Esophagus (tissue), 2 donors: ENCODE results near the gene SPARC. TPM values are rescaled to one million over a fixed set of nuclear protein-coding genes. Genes with fewer than 3 reads are reported as not detected.
A peak's percentile ranks its signal among the peaks of the same experiment; 100 is the strongest.

Experiments used
- H3K27ac ChIP-seq, 2 donors: one replicate each; pipeline ENCODE4 v1.5.1; 2013; ENCODE audit warnings: low read depth in 2 of 2, mild to moderate bottlenecking in 2 of 2, inconsistent platforms in 1 of 2, low read length in 1 of 2, moderate library complexity in 1 of 2
- H3K27me3 ChIP-seq, 2 donors: one replicate each; pipeline ENCODE4 v1.6.1; 2013; ENCODE audit warnings: low read length in 2 of 2, control low read depth in 1 of 2, mild to moderate bottlenecking in 1 of 2; ENCODE audit not compliant: insufficient read depth in 2 of 2, control insufficient read depth in 1 of 2
- H3K36me3 ChIP-seq, 2 donors: one replicate each; pipeline ENCODE4 v1.6.1; 2013; ENCODE audit warnings: low read length in 1 of 2; ENCODE audit not compliant: control insufficient read depth in 2 of 2, insufficient read depth in 2 of 2
- H3K4me1 ChIP-seq, 2 donors: one replicate each; pipeline ENCODE4 v1.6.1; 2013; ENCODE audit warnings: low read length in 1 of 2; ENCODE audit not compliant: control insufficient read depth in 2 of 2, insufficient read depth in 2 of 2
- H3K4me3 ChIP-seq, 2 donors: one replicate each; pipeline ENCODE4 v1.5.1; 2013; ENCODE audit warnings: low read length in 2 of 2, mild to moderate bottlenecking in 2 of 2, low read depth in 1 of 2, moderate library complexity in 1 of 2
- H3K9me3 ChIP-seq, 2 donors: one replicate each; pipeline ENCODE4 v1.6.1; 2013; ENCODE audit warnings: mild to moderate bottlenecking in 2 of 2, low read depth in 1 of 2, low read length in 1 of 2, moderate library complexity in 1 of 2; ENCODE audit not compliant: control insufficient read depth in 2 of 2, insufficient read depth in 1 of 2
- WGBS, 2 donors: extraction: QIAGEN DNeasy Blood & Tissue Kit; methylation state at CpG; one replicate each; pipeline ENCODE4 v1.1.7; 2013; 5-methylcytosine and 5-hydroxymethylcytosine counted together
- polyA plus RNA-seq, 2 donors: library from polyadenylated mRNA; stranded (reverse); fragments of 200-250 nt; gene quantifications; one replicate each; pipeline ENCODE4 v1.2.3, GENCODE V29; 2013
- donor health status: healthy with polysubstance abuse.
- donor health status: Bipolar disorder and iron deficiency.

SPARC gene
- polyA plus RNA-seq, 2 donors = 12.1 to 52.5 TPM

DNA sequence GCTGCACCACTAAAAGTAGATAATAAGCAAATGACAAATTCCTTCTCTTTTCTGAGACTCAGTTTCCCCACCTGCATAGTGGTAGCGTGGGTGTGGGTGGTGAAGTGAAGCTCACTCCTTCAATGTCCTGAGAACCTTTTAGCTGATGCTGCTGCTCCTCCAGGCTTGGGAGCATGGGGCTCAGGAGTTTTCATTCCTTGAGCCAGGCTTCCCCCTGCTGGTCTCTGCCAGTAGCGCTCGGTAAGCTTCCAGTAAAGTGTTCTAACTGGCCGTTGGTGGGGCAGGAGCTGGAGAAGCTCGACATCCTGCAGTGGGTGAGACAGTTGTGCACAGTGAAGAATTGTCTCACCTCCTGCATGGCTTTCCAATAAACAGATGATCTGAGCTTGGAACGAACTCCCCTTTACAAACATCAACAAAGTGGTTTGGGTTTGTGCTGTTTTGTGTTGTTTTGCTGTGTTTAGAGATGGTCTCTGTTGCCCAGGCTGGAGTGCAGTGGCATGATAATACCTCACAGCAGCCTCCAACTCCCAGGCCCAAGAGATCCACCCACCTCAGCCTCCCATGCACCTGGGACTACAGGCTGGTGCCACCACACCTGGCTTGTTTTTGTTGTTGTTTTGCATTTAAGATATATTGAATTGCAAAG is 34.6 kb downstream of the SPARC start:
- H3K27me3 ChIP-seq = no peaks in the 10 kb centered on the region
- H3K4me3 ChIP-seq = no peak overlapping the region
- peak overlapping the region in 1 of 2 donors; percentile 15 for H3K27ac ChIP-seq
- WGBS, 2 donors = 0 to 1% methylated on average over 6 of the region's 6 CpGs
- no peaks in the 10 kb centered on the region for H3K4me1 ChIP-seq
- H3K9me3 ChIP-seq = no peaks in the 10 kb centered on the region
- H3K36me3 ChIP-seq = no peaks in the 10 kb centered on the region

- 40 to 48% methylated on average over 7 of the region's 7 CpGs for WGBS, 2 donors
- Histone ChIP-seq H3K36me3 (no peaks in the 10 kb centered on the region), H3K4me1 (peaks cover 0 to 7% of the 10 kb centered on the region in 2 donors), H3K27ac (peak overlapping the region; percentile 61 to 66), H3K9me3 (no peaks in the 10 kb centered on the region), H3K27me3 (no peaks in the 10 kb centered on the region), H3K4me3 (no peak overlapping the region)
These were observed 37.7 kb downstream of the SPARC start for GRCh38 chr5:151648988-151649387.

DNA sequence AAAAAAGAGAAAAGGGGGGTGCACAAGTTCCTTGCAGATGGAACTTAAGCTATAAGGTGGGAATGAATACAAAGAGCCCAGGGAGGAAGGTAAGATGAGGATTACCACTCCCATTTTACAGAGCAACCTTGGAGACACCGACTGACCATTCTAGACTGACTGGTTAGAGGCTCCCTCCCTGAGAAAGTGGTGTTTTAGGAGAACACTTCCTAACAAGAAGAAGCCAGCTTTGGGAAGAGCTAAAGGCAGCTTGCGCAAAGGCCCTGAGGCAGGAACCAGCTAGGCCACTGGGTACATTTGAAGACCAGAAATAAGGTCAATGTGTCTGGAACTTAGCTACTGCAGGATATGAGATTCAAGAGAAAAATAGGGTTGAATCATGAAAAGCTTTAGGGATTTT is 38.6 kb downstream of the SPARC start:
- H3K27ac ChIP-seq = peak overlapping the region; percentile 92 to 95
- no peak overlapping the region for H3K4me3 ChIP-seq
- H3K27me3 ChIP-seq = no peaks in the 10 kb centered on the region
- H3K4me1 ChIP-seq = peaks cover 0 to 7% of the 10 kb centered on the region in 2 donors
- 67 to 81% methylated on average over 2 of the region's 2 CpGs for WGBS, 2 donors
- H3K36me3 ChIP-seq = no peaks in the 10 kb centered on the region
- no peaks in the 10 kb centered on the region for H3K9me3 ChIP-seq

DNA sequence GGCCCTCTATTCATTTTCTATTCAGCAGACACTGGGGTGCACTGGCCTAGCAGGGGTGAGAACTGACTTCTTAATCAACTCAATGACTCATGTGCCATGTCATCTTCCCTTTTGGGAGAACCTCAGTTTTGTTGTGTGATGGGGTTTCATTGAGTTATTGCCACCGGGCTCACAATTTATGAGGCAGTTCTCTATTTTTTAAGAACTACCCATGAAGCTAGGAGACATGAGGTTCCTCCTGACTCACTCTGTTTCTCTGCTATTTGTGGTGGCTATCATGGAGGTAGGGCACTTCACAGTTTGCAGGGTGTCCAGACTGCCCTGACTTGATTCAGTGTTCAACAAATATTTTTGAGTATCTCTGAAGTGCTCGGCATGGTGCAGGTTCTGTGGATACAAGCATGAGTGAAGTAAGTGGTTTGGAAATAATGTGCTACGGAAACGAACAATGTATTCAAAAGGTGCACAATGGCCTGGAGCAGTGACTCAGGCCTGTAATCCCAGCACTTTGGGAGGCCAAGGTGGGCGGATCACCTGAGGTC is 39.3 kb downstream of the SPARC start:
- Histone ChIP-seq H3K36me3 (no peaks in the 10 kb centered on the region), H3K27me3 (no peaks in the 10 kb centered on the region), H3K27ac (peak overlapping the region; percentile 92 to 95), H3K4me1 (peaks cover 0 to 7% of the 10 kb centered on the region in 2 donors), H3K4me3 (no peak overlapping the region), H3K9me3 (no peaks in the 10 kb centered on the region)
- 46 to 57% methylated on average over 5 of the region's 5 CpGs for WGBS, 2 donors

GRCh38 chr5:151646334-151646733 is 40.4 kb downstream of the SPARC start:
- Histone ChIP-seq H3K27me3 (no peaks in the 10 kb centered on the region), H3K4me3 (no peak overlapping the region), H3K36me3 (no peaks in the 10 kb centered on the region), H3K27ac (peak overlapping the region; percentile 92 to 95), H3K4me1 (peaks cover 0 to 7% of the 10 kb centered on the region in 2 donors), H3K9me3 (no peaks in the 10 kb centered on the region)
- 48 to 56% methylated on average over 5 of the region's 5 CpGs for WGBS, 2 donors

DNA sequence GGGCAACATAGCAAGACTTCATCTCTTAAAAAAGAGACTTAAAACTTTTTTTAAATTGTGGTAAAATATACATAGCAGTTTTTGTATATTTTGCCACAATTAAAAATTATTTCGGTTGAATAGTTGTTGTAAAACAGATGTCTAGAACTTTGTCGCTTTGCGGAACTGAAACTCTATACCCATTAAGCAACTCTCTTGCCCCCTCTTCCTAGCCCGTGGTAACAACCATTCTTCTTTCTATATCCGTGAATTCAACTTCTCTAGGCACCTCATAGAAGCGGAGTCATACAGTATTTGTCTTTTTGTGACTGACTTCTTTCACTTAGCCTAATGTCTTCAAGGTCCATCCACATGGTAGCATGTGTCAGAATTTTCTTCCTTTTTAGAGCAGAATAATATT is 43.3 kb downstream of the SPARC start:
- H3K27ac ChIP-seq = no peak overlapping the region
- no peaks in the 10 kb centered on the region for H3K36me3 ChIP-seq
- WGBS, 2 donors = 90 to 91% methylated on average over 6 of the region's 6 CpGs
- H3K4me1 ChIP-seq = peaks cover 0 to 12% of the 10 kb centered on the region in 2 donors
- no peak overlapping the region for H3K4me3 ChIP-seq
- no peaks in the 10 kb centered on the region for H3K27me3 ChIP-seq
- H3K9me3 ChIP-seq = no peaks in the 10 kb centered on the region

DNA sequence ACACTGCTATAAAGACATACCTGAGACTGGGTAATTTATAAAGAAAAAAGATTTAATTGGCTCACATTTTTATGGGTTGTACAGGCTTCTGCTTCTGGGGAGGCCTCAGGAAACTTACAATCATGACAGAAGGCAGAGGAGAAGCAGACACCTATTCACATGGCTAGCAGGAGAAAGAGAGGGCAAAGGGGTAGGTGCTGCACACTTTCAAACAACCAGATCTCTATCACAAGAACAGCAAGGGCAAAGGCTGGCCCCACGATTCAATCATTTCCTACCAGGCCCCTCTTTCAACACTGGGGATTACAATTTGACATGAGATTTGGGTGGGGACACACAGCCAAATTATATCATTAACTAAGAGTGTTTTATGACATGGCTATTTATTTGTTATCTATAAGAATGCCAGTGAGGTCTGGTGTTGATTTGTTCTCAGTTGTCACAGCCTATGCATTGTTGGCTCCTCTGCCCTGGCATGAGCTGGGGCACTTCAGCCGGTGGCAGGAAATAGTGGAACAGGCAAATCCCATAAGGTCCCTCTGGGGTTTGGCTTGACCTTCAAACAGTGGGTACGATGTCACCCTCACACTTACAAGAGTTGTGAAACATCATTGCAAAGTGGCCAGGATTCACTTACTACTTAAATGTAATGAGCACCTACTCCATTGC is 44.1 kb downstream of the SPARC start:
- WGBS, 2 donors = 42 to 50% methylated on average over 3 of the region's 3 CpGs
- no peaks in the 10 kb centered on the region for H3K9me3 ChIP-seq

GRCh38 chr5:151638619-151639018 is 48.1 kb downstream of the SPARC start:
- no peaks in the 10 kb centered on the region for H3K36me3 ChIP-seq
- 62 to 73% methylated on average over 4 of the region's 4 CpGs for WGBS, 2 donors
- peaks cover 0 to 11% of the 10 kb centered on the region in 2 donors for H3K4me1 ChIP-seq
- H3K27me3 ChIP-seq = no peaks in the 10 kb centered on the region
- no peak overlapping the region for H3K4me3 ChIP-seq
- no peaks in the 10 kb centered on the region for H3K9me3 ChIP-seq
- H3K27ac ChIP-seq = peak overlapping the region; percentile 75 to 93

More for the DNA sequence above, 44.1 kb downstream of the SPARC start:
- Histone ChIP-seq H3K4me3 (no peak overlapping the region), H3K36me3 (no peaks in the 10 kb centered on the region), H3K27me3 (no peaks in the 10 kb centered on the region), H3K4me1 (peaks cover 0 to 12% of the 10 kb centered on the region in 2 donors), H3K27ac (peak overlapping the region in 1 of 2 donors; percentile 7)

DNA sequence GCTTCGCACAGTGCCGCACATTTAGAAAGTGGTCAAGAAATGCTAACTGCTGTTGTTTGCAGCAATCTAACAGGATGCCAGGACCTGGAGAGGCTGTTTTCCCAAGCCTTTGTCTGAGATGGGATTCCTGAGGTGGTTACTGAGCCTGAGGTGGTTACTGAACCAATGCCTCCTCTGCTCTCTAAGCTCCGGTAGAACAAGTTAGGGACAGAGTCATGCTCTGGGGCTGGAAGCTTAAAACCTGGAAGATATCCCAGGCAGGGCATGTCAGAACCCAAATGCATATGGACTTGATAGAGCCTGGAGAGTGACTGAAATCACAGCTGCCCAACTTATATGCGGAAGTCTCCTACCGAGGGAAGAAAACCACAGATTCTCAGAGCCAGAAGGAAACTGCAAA is 49.0 kb downstream of the SPARC start:
- no peaks in the 10 kb centered on the region for H3K36me3 ChIP-seq
- H3K4me3 ChIP-seq = no peak overlapping the region
- H3K9me3 ChIP-seq = no peaks in the 10 kb centered on the region
- peak overlapping the region; percentile 93 to 95 for H3K27ac ChIP-seq
- peaks cover 0 to 15% of the 10 kb centered on the region in 2 donors for H3K4me1 ChIP-seq
- 51 to 56% methylated on average over 5 of the region's 5 CpGs for WGBS, 2 donors
- H3K27me3 ChIP-seq = no peaks in the 10 kb centered on the region
